PC-9 (cell line): ENCODE data around the gene SLC66A2. TPM values are rescaled to one million over a fixed set of nuclear protein-coding genes. Genes with fewer than 3 reads are reported as not detected.

Source experiments
- BruUV-seq: library from RNA; stranded (reverse); fragments of 400-500 nt; replicated peaks from 2 replicates; lab custom pipeline; 2021; lab: Mats Ljungman, UMichigan
- CTCF ChIA-PET: fragments of 300-600 bp; sonication (Branson Sonifier 250); formaldehyde crosslinking; loops from one replicate; lab custom pipeline; 2022; ENCODE audit warnings: antibody characterized with exemption; lab: Charles Lee
- POLR2A ChIA-PET: fragments of 300-600 bp; sonication (Branson Sonifier 250); formaldehyde crosslinking; loops from one replicate; lab custom pipeline; 2022; ENCODE audit warnings: antibody characterized with exemption; ENCODE audit not compliant: unreplicated experiment; lab: Charles Lee
- DNase-seq, 2 experiments: peaks; one replicate each; pipeline versions ENCODE4 v3.0.0 to v3.0.0-alpha.2; 2015 to 2022; ENCODE audit warnings: mixed read lengths in 1 of 2
- H2AFZ ChIP-seq: fragments of 200-600 bp; sonication (generic); 2 replicates; pipeline ENCODE4 v1.8.1; 2017; ENCODE audit warnings: antibody characterized with exemption
- H3F3A ChIP-seq: fragments of 200-600 bp; sonication (generic); 2 replicates; pipeline ENCODE4 v1.8.1; 2017; ENCODE audit warnings: antibody characterized with exemption, mild to moderate bottlenecking, low read depth; ENCODE audit not compliant: insufficient read depth
- H3K27ac ChIP-seq: fragments of 200-600 bp; sonication (generic); 2 replicates; pipeline ENCODE4 v1.6.1; 2016; ENCODE audit warnings: mixed run types
- H3K27me3 ChIP-seq: fragments of 200-600 bp; sonication (generic); 2 replicates; pipeline ENCODE4 v1.6.1; 2016; ENCODE audit warnings: low read depth, mixed run types; ENCODE audit not compliant: insufficient read depth
- H3K36me3 ChIP-seq: fragments of 200-600 bp; sonication (generic); 2 replicates; pipeline ENCODE4 v1.6.1; 2016; ENCODE audit warnings: low read depth, mixed run types
- H3K4me1 ChIP-seq: fragments of 200-600 bp; sonication (generic); replicated peaks from 2 replicates; pipeline ENCODE4 v1.6.1; 2016; ENCODE audit warnings: mixed run types; ENCODE audit not compliant: insufficient read depth
- H3K4me2 ChIP-seq: fragments of 200-600 bp; sonication (generic); 2 replicates; pipeline ENCODE4 v1.6.1; 2017; ENCODE audit warnings: mixed run types
- H3K4me3 ChIP-seq: fragments of 200-600 bp; sonication (generic); 2 replicates; pipeline ENCODE4 v1.6.1; 2016; ENCODE audit warnings: mixed run types
- H3K79me2 ChIP-seq: fragments of 200-600 bp; sonication (generic); 2 replicates; pipeline ENCODE4 v1.6.1; 2017; ENCODE audit warnings: low read depth, mixed run types
- H3K9me2 ChIP-seq: fragments of 200-600 bp; sonication (generic); 2 replicates; pipeline ENCODE4 v1.8.1; 2017; ENCODE audit warnings: mild to moderate bottlenecking; ENCODE audit not compliant: insufficient read depth
- H3K9me3 ChIP-seq: fragments of 200-600 bp; sonication (generic); 2 replicates; pipeline ENCODE4 v1.8.1; 2016; ENCODE audit warnings: low read depth; ENCODE audit not compliant: insufficient read depth
- H4K20me1 ChIP-seq: fragments of 200-600 bp; sonication (generic); 2 replicates; pipeline ENCODE4 v1.8.1; 2017; ENCODE audit not compliant: insufficient read depth
- CTCF ChIP-seq: fragments of 200-600 bp; sonication (generic); conservative IDR thresholded peaks from 2 replicates; pipeline ENCODE4 v1.6.1; 2017; ENCODE audit warnings: mixed run types, antibody characterized with exemption, mild to moderate bottlenecking, moderate library complexity
- EZH2 ChIP-seq: fragments of 200-600 bp; sonication (generic); IDR thresholded peaks from 2 replicates; pipeline ENCODE4 v1.8.0; 2017; ENCODE audit warnings: antibody characterized with exemption, low read depth
- intact Hi-C: fragments of 100-400 bp; cut with micrococcal nuclease; formaldehyde crosslinking; loops from one replicate; pipeline ENCODE4 v1.10.0; 2022; ENCODE audit not compliant: unreplicated experiment
- total RNA-seq: library from RNA; stranded (reverse); gene quantifications from 2 replicates; pipeline ENCODE4 v1.2.3, GENCODE V29; 2021

Gene SLC66A2
- total RNA-seq, 1 experiment from 2014 or later = 24.3 TPM

- Histone ChIP-seq H3K4me2 (no peak overlapping the region), H3K27me3 (no peaks in the 10 kb centered on the region), H3K9me3 (no peaks in the 10 kb centered on the region), H4K20me1 (peaks cover 100% of the 10 kb centered on the region), H3K27ac (no peak overlapping the region), H2AFZ (no peak overlapping the region), H3K4me1 (peaks cover 17% of the 10 kb centered on the region), H3K79me2 (peaks cover 100% of the 10 kb centered on the region), H3K4me3 (no peak overlapping the region), H3K36me3 (peaks cover 31% of the 10 kb centered on the region; the same call in 1 of the 2 replicates), H3K9me2 (no peaks in the 10 kb centered on the region), H3F3A (0 out of 2 replicates have a peak, but pooled peaks cover 4% of the 10 kb centered on the region)
- CTCF ChIA-PET = no interaction called here
- BruUV-seq = no TSS peak
- intact Hi-C loops = no loop called here
- no peak for DNase-seq
- TF ChIP-seq EZH2 = no peak
- no peak for TF ChIP-seq CTCF
- POLR2A ChIA-PET = no interaction called here
Measured at GRCh38 chr18:79982736-79983135, 31.3 kb upstream of the SLC66A2 start.

GRCh38 chr18:79980585-79980984 lies 29.1 kb upstream of the SLC66A2 start:
- Histone ChIP-seq H3F3A (peaks cover 6% of the 10 kb centered on the region; the same call in 1 of the 2 replicates), H3K9me3 (no peaks in the 10 kb centered on the region), H2AFZ (no peak overlapping the region), H4K20me1 (peaks cover 100% of the 10 kb centered on the region), H3K79me2 (peaks cover 100% of the 10 kb centered on the region), H3K4me1 (0 out of 2 replicates have a peak, but pooled peaks cover 4% of the 10 kb centered on the region), H3K27me3 (no peaks in the 10 kb centered on the region), H3K9me2 (no peaks in the 10 kb centered on the region), H3K4me3 (no peak overlapping the region), H3K36me3 (peaks cover 36% of the 10 kb centered on the region), H3K27ac (no peak overlapping the region), H3K4me2 (no peak overlapping the region)
- ChIA-PET CTCF (no interaction called here), POLR2A (no interaction called here)
- intact Hi-C loops = no loop called here
- DNase-seq = no peak
- BruUV-seq = no TSS peak
- TF ChIP-seq EZH2 (no peak), CTCF (no peak)

GRCh38 chr18:79979843-79980242 lies 28.4 kb upstream of the SLC66A2 start:
- intact Hi-C loops = no loop called here
- Histone ChIP-seq H3K4me2 (no peak overlapping the region), H2AFZ (no peak overlapping the region), H3K4me3 (no peak overlapping the region), H3K27me3 (no peaks in the 10 kb centered on the region), H3K36me3 (peaks cover 28% of the 10 kb centered on the region), H4K20me1 (peaks cover 100% of the 10 kb centered on the region), H3K4me1 (0 out of 2 replicates have a peak, but pooled peaks cover 4% of the 10 kb centered on the region), H3K27ac (no peak overlapping the region), H3K79me2 (peaks cover 100% of the 10 kb centered on the region), H3K9me2 (no peaks in the 10 kb centered on the region), H3K9me3 (no peaks in the 10 kb centered on the region), H3F3A (peaks cover 5% of the 10 kb centered on the region; the same call in 1 of the 2 replicates)
- ChIA-PET CTCF (no interaction called here), POLR2A (no interaction called here)
- no peak for TF ChIP-seq CTCF
- TF ChIP-seq EZH2 = no peak
- no peak for DNase-seq
- no TSS peak for BruUV-seq
